HCT116 (cell line): ENCODE measurements around the gene EVC2. TPM values are rescaled to one million over a fixed set of nuclear protein-coding genes. Genes with fewer than 3 reads are reported as not detected.

Experiments
- ATAC-seq: fragments of 200-7000 bp; cut with Tn5 transposase; 2 replicates; pipeline ENCODE4 v1.9.1; 2020; ENCODE audit warnings: mild to moderate bottlenecking, moderate library complexity
- BruUV-seq: library from RNA; stranded (reverse); fragments of 400-500 nt; replicated peaks from 2 replicates; lab custom pipeline; 2021; lab: Mats Ljungman, UMichigan
- CTCF ChIA-PET: fragments of 300-600 bp; sonication (Branson Sonifier 250); formaldehyde crosslinking; loops from one replicate; lab custom pipeline; 2021; ENCODE audit warnings: antibody characterized with exemption; lab: Charles Lee
- POLR2A ChIA-PET: fragments of 300-600, 350-600 bp; sonication (Branson Sonifier 250); formaldehyde crosslinking; loops from one replicate; lab custom pipeline; 2021; ENCODE audit warnings: antibody characterized with exemption; lab: Charles Lee
- RAD21 ChIA-PET, 2 experiments: fragments of 300-600 bp; sonication (Branson Sonifier 250); formaldehyde crosslinking; loops; one replicate each; lab custom pipeline; 2023; ENCODE audit warnings: low total read pairs in 2 of 2; ENCODE audit not compliant: uncharacterized antibody in 2 of 2, unreplicated experiment in 2 of 2, low non-redundant PET in 1 of 2; lab: Charles Lee
- DNase-seq: peaks from one replicate; pipeline ENCODE4 v3.0.0-alpha.2; 2010; ENCODE audit warnings: low read depth, low spot score
- H2AFZ ChIP-seq: fragments of 200-600 bp; shearing (Covaris generic), sonication (generic); 2 replicates; pipeline ENCODE4 v1.6.1; 2017; ENCODE audit warnings: low read depth, mixed run types, mixed read lengths, antibody characterized with exemption, low read length; ENCODE audit not compliant: poor library complexity, severe bottlenecking
- H3K27ac ChIP-seq: 2 replicates; pipeline ENCODE4 v1.5.1; 2012; ENCODE audit warnings: low read depth, low read length
- H3K27me3 ChIP-seq: fragments of 200-600 bp; sonication (generic); 2 replicates; pipeline ENCODE4 v1.6.1; 2016; ENCODE audit warnings: mixed run types, low read length, mixed read lengths; ENCODE audit not compliant: insufficient read depth
- H3K36me3 ChIP-seq, 2 experiments: fragments of 200-500 bp in 1 of 2; fragments of 200-600 bp in 1 of 2; sonication (Bioruptor generic) in 1 of 2; sonication (generic) in 1 of 2; 2 replicates each; pipeline versions ENCODE4 v1.5.1 to v1.6.1; 2014 to 2016; ENCODE audit warnings: low read length in 2 of 2, inconsistent platforms in 1 of 2, mixed read lengths in 1 of 2, mixed run types in 1 of 2; ENCODE audit not compliant: insufficient read depth in 2 of 2, control insufficient read depth in 1 of 2
- H3K4me1 ChIP-seq, 2 experiments: fragments of 200-600 bp in 1 of 2; sonication (generic) in 1 of 2; 2 replicates each; pipeline versions ENCODE4 v1.5.1 to v1.6.1; 2012 to 2017; ENCODE audit warnings: low read length in 2 of 2, inconsistent platforms in 1 of 2, mild to moderate bottlenecking in 1 of 2, mixed read lengths in 1 of 2, mixed run types in 1 of 2, moderate library complexity in 1 of 2; ENCODE audit not compliant: insufficient read depth in 2 of 2, control insufficient read depth in 1 of 2
- H3K4me2 ChIP-seq: fragments of 200-600 bp; sonication (generic); 2 replicates; pipeline ENCODE4 v1.6.1; 2017; ENCODE audit warnings: mixed run types, low read length, mixed read lengths
- H3K4me3 ChIP-seq, 2 experiments: fragments of 200-600 bp in 1 of 2; sonication (generic) in 1 of 2; replicated peaks in 1 of 2; 2 replicates each; pipeline ENCODE4 v1.5.1; 2011 to 2016; ENCODE audit warnings: low read length in 2 of 2, control low read depth in 1 of 2, low read depth in 1 of 2, mild to moderate bottlenecking in 1 of 2, mixed read lengths in 1 of 2, mixed run types in 1 of 2
- H3K79me2 ChIP-seq: fragments of 200-600 bp; sonication (generic); 2 replicates; pipeline ENCODE4 v1.6.1; 2017; ENCODE audit warnings: mild to moderate bottlenecking, mixed run types, low read length, moderate library complexity, mixed read lengths; ENCODE audit not compliant: insufficient read depth
- H3K9ac ChIP-seq: fragments of 200-600 bp; sonication (generic); 2 replicates; pipeline ENCODE4 v1.6.1; 2016; ENCODE audit warnings: low read length, mixed read lengths
- H3K9me2 ChIP-seq: fragments of 200-600 bp; sonication (generic), shearing (Covaris generic); 2 replicates; pipeline ENCODE4 v1.6.1; 2017; ENCODE audit warnings: mixed run types, mild to moderate bottlenecking, moderate library complexity; ENCODE audit not compliant: insufficient read depth
- H3K9me3 ChIP-seq, 2 experiments: fragments of 200-500 bp in 1 of 2; fragments of 200-600 bp in 1 of 2; sonication (Bioruptor generic) in 1 of 2; sonication (generic) in 1 of 2; 2 replicates each; pipeline ENCODE4 v1.6.1; 2014 to 2017; ENCODE audit warnings: low read length in 2 of 2, mixed read lengths in 2 of 2, inconsistent platforms in 1 of 2, low read depth in 1 of 2, mild to moderate bottlenecking in 1 of 2, mixed run types in 1 of 2, moderate library complexity in 1 of 2; ENCODE audit not compliant: control insufficient read depth in 1 of 2, insufficient read depth in 1 of 2
- H4K20me1 ChIP-seq: fragments of 200-600 bp; sonication (generic), shearing (Covaris generic); 2 replicates; pipeline ENCODE4 v1.6.1; 2017; ENCODE audit warnings: mixed run types, mild to moderate bottlenecking, moderate library complexity; ENCODE audit not compliant: insufficient read depth
- CEBPB ChIP-seq: IDR thresholded peaks from 2 replicates; pipeline ENCODE4 v1.6.1; 2012; ENCODE audit warnings: low read depth
- EGR1 ChIP-seq: IDR thresholded peaks from 2 replicates; pipeline ENCODE4 v1.6.1; 2012; ENCODE audit warnings: low read depth
- ELF1 ChIP-seq: IDR thresholded peaks from 2 replicates; pipeline ENCODE4 v1.6.1; 2012; ENCODE audit warnings: low read depth, borderline replicate concordance
- EZH2 ChIP-seq: fragments of 200-600 bp; sonication (generic); IDR thresholded peaks from 2 replicates; pipeline ENCODE4 v1.6.1; 2017; ENCODE audit warnings: antibody characterized with exemption, mixed run types
- EZH2phosphoT487 ChIP-seq: fragments of 200-600 bp; IDR thresholded peaks from 2 replicates; pipeline ENCODE4 v1.6.1; 2018; ENCODE audit warnings: antibody characterized with exemption, borderline replicate concordance
- FOSL1 ChIP-seq: IDR thresholded peaks from 2 replicates; pipeline ENCODE4 v1.6.1; 2012; ENCODE audit warnings: low read depth
- POLR2A ChIP-seq: IDR thresholded peaks from 2 replicates; pipeline ENCODE4 v1.7.0; 2011; ENCODE audit warnings: borderline replicate concordance; ENCODE audit not compliant: insufficient read depth, insufficient read length; ENCODE audit errors: extremely low read depth
- RAD21 ChIP-seq: IDR thresholded peaks from 2 replicates; pipeline ENCODE4 v1.6.1; 2012; ENCODE audit warnings: low read depth, mild to moderate bottlenecking
- REST ChIP-seq: IDR thresholded peaks from 2 replicates; pipeline ENCODE4 v1.6.1; 2012; ENCODE audit warnings: low read depth
- SIN3A ChIP-seq: IDR thresholded peaks from 2 replicates; pipeline ENCODE4 v1.6.1; 2012; ENCODE audit warnings: low read depth
- SP1 ChIP-seq: IDR thresholded peaks from 2 replicates; pipeline ENCODE4 v1.6.1; 2012; ENCODE audit warnings: low read depth
- SRF ChIP-seq: IDR thresholded peaks from 2 replicates; pipeline ENCODE4 v1.6.1; 2012; ENCODE audit warnings: low read depth
- TCF7L2 ChIP-seq: IDR thresholded peaks from 2 replicates; pipeline ENCODE4 v1.7.0; 2011; ENCODE audit warnings: borderline replicate concordance, inconsistent platforms; ENCODE audit not compliant: insufficient read depth, insufficient read length; ENCODE audit errors: extremely low read depth
- ZBTB33 ChIP-seq: IDR thresholded peaks from 2 replicates; pipeline ENCODE4 v1.6.1; 2011; ENCODE audit warnings: mild to moderate bottlenecking, low read length, moderate library complexity; ENCODE audit not compliant: insufficient replicate concordance; ENCODE audit errors: extremely low read depth
- ZNF274 ChIP-seq: fragments of 200-500 bp; sonication (Bioruptor generic); IDR thresholded peaks from 2 replicates; pipeline ENCODE4 v1.6.1; 2014; ENCODE audit warnings: mild to moderate bottlenecking, low read depth, low read length, inconsistent platforms
- intact Hi-C: fragments of 100-400 bp; cut with micrococcal nuclease; formaldehyde crosslinking; loops from 2 replicates; pipeline ENCODE4 v1.10.0; 2022
- total RNA-seq: library from RNA; stranded (reverse); gene quantifications from one replicate; pipeline ENCODE4 v1.2.1, GENCODE V29; 2021; ENCODE audit not compliant: unreplicated experiment

The EVC2 gene
- total RNA-seq, 1 experiment from 2014 or later = not detected

- H3K36me3 ChIP-seq = no peaks in the 10 kb centered on the region
- BruUV-seq = no TSS peak
Measured at GRCh38 chr4:5656415-5656814, 51.9 kb downstream of the EVC2 start.

DNA sequence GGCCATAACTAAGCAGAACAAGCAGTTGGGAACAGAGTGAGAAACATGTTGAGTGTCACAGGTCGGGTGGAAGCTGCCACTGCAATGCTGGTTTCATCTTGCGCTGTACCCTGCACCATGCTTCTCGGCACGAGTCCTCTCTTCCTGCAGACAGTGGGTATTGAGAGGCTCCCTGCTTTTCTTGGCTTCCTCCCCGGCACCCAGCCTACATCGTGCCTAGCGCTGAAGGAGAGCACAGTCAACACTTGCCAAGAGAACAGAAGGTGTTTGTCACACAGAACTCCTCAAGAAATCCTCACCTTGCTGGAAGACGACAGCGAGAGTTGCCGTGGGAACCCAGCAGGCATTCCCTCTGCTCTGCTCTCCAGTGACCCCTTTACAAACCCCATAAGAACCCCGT is 53.6 kb downstream of the EVC2 start:
- Histone ChIP-seq H3K9me3 (no peaks in the 10 kb centered on the region), H3K27me3 (peaks cover 6% of the 10 kb centered on the region; the same call in 1 of the 2 replicates), H3K9ac (no peak overlapping the region), H3K9me2 (no peaks in the 10 kb centered on the region), H3K4me1 (no peaks in the 10 kb centered on the region), H4K20me1 (no peaks in the 10 kb centered on the region), H3K27ac (no peak overlapping the region), H3K36me3 (no peaks in the 10 kb centered on the region), H2AFZ (no peak overlapping the region), H3K4me3 (no peak overlapping the region), H3K79me2 (no peaks in the 10 kb centered on the region), H3K4me2 (no peak overlapping the region)
- intact Hi-C loops = no loop called here
- POLR2A ChIA-PET = no interaction called here
- ATAC-seq = no peak
- BruUV-seq = no TSS peak
- DNase-seq = no peak
- RAD21 ChIA-PET = no interaction called here
- CTCF ChIA-PET = no interaction called here
- TF ChIP-seq EZH2phosphoT487 (no peak), FOSL1 (no peak), SP1 (no peak), TCF7L2 (no peak), CEBPB (no peak), ZNF274 (no peak), POLR2A (no peak), EZH2 (no peak), REST (no peak), EGR1 (no peak), ZBTB33 (no peak), SIN3A (no peak), SRF (no peak)

More at GRCh38 chr4:5656415-5656814, 51.9 kb downstream of the EVC2 start:
- intact Hi-C loops = no loop called here
- POLR2A ChIA-PET = no interaction called here
- no peaks in the 10 kb centered on the region for H3K9me2 ChIP-seq
- no peaks in the 10 kb centered on the region for H3K4me1 ChIP-seq
- H2AFZ ChIP-seq = no peak overlapping the region
- no peaks in the 10 kb centered on the region for H3K79me2 ChIP-seq
- TF ChIP-seq SRF = no peak
- TF ChIP-seq TCF7L2 = no peak
- no peak for TF ChIP-seq ELF1
- no peak for TF ChIP-seq SIN3A
- no peak for TF ChIP-seq RAD21
- CTCF ChIA-PET = no interaction called here
- DNase-seq = no peak
- H3K9ac ChIP-seq = no peak overlapping the region
- H3K4me3 ChIP-seq = no peak overlapping the region
- no peaks in the 10 kb centered on the region for H3K9me3 ChIP-seq
- peaks cover 11% of the 10 kb centered on the region; the same call in 1 of the 2 replicates for H3K27me3 ChIP-seq
- no peak overlapping the region for H3K27ac ChIP-seq
- H4K20me1 ChIP-seq = no peaks in the 10 kb centered on the region
- RAD21 ChIA-PET = no interaction called here
- no peak for ATAC-seq
- H3K4me2 ChIP-seq = no peak overlapping the region
